K562 (cell line): Measurements from ENCODE around the gene VWA8. TPM values are rescaled to one million over a fixed set of nuclear protein-coding genes. Genes with fewer than 3 reads are reported as not detected.

Experiments used
- ATAC-seq: fragments of 200-7000 bp; cut with Tn5 transposase; 3 replicates; pipeline ENCODE4 v1.9.1; 2020; ENCODE audit warnings: moderate library complexity
- BruUV-seq: library from RNA; stranded (reverse); fragments of 400-500 nt; replicated peaks from 2 replicates; lab custom pipeline; 2021; lab: Mats Ljungman, UMichigan
- CTCF ChIA-PET: fragments of 300-600 bp; formaldehyde crosslinking; extraction: SDS; loops from one replicate; lab custom pipeline; 2021; ENCODE audit warnings: low intra/inter-chr PET ratio; lab: Yijun Ruan, JAX
- POLR2A ChIA-PET: fragments of 300-600, 350-650 bp; sonication (Branson Sonifier 250); formaldehyde crosslinking; extraction: SDS; loops from one replicate; lab custom pipeline; 2021; ENCODE audit warnings: antibody characterized with exemption, inconsistent platforms; lab: Yijun Ruan, JAX
- DNase-seq, 4 experiments: peaks; one replicate each; pipeline versions ENCODE4 v3.0.0 to v3.0.0-alpha.2; 2011 to 2018; ENCODE audit warnings: low spot score in 3 of 4, mixed read lengths in 3 of 4; ENCODE audit errors: extremely low read depth in 1 of 4
- FAIRE-seq: peaks from 2 replicates; lab custom pipeline; 2011; peaks lifted over from hg19 to GRCh38; lab: Jason Lieb, UNC
- H2AFZ ChIP-seq: 2 replicates; pipeline ENCODE4 v1.6.0; 2011; ENCODE audit warnings: low read depth, low read length, control low read depth, inconsistent platforms
- H3K27ac ChIP-seq: fragments of 200-600 bp; 3 replicates; pipeline ENCODE4 v1.8.0; 2011; ENCODE audit warnings: low read depth, mild to moderate bottlenecking, control low read depth, inconsistent platforms, low read length, moderate library complexity, mixed read lengths; ENCODE audit errors: extremely low read depth
- H3K27me3 ChIP-seq, 2 experiments: fragments of 300-600 bp in 1 of 2; 2 replicates in 1 of 2; 3 replicates in 1 of 2; pipeline versions ENCODE4 v1.6.0 to v1.8.0; 2011; ENCODE audit warnings: inconsistent platforms in 2 of 2, low read length in 2 of 2, mild to moderate bottlenecking in 1 of 2, mixed read lengths in 1 of 2, moderate library complexity in 1 of 2; ENCODE audit not compliant: control insufficient read depth in 2 of 2, insufficient read depth in 2 of 2
- H3K36me3 ChIP-seq: fragments of 300-600 bp; 3 replicates; pipeline ENCODE4 v1.8.0; 2011; ENCODE audit warnings: mild to moderate bottlenecking, low read length, inconsistent platforms; ENCODE audit not compliant: control insufficient read depth, insufficient read depth
- H3K4me1 ChIP-seq, 2 experiments: fragments of 200-600 bp in 1 of 2; replicated peaks in 1 of 2; 2 replicates in 1 of 2; 3 replicates in 1 of 2; pipeline versions ENCODE4 v1.5.1 to v1.8.0; 2011; ENCODE audit warnings: inconsistent platforms in 2 of 2, low read length in 2 of 2, mild to moderate bottlenecking in 1 of 2, mixed read lengths in 1 of 2, moderate library complexity in 1 of 2; ENCODE audit not compliant: control insufficient read depth in 2 of 2, insufficient read depth in 2 of 2
- H3K4me2 ChIP-seq: 2 replicates; pipeline ENCODE4 v1.6.1; 2011; ENCODE audit warnings: low read length, control low read depth, inconsistent platforms, mixed read lengths; ENCODE audit not compliant: insufficient read depth
- H3K4me3 ChIP-seq: fragments of 200-600 bp; sonication (generic), shearing (Covaris generic); 2 replicates; pipeline ENCODE4 v1.5.1; 2016; ENCODE audit warnings: control low read depth, inconsistent platforms
- H3K79me2 ChIP-seq: fragments of 200-600 bp; 3 replicates; pipeline ENCODE4 v1.8.0; 2011; ENCODE audit warnings: low read length, inconsistent platforms; ENCODE audit not compliant: control insufficient read depth, insufficient read depth
- H3K9ac ChIP-seq, 2 experiments: 2 replicates each; pipeline versions ENCODE4 v1.6.0 to v1.6.1; 2011; ENCODE audit warnings: low read depth in 2 of 2, low read length in 2 of 2, control low read depth in 1 of 2, inconsistent platforms in 1 of 2, mild to moderate bottlenecking in 1 of 2, mixed read lengths in 1 of 2; ENCODE audit not compliant: insufficient read depth in 1 of 2
- H3K9me1 ChIP-seq: one replicate; pipeline ENCODE4 v1.6.0; 2011; ENCODE audit warnings: inconsistent platforms, mild to moderate bottlenecking, low read length, moderate library complexity; ENCODE audit not compliant: control insufficient read depth, insufficient read depth
- H3K9me3 ChIP-seq: replicated peaks from 2 replicates; pipeline ENCODE4 v1.5.1; 2011; ENCODE audit warnings: low read depth, low read length, inconsistent platforms; ENCODE audit not compliant: control insufficient read depth, insufficient read depth
- H4K20me1 ChIP-seq: replicated peaks from 2 replicates; pipeline ENCODE4 v1.6.1; 2011; ENCODE audit warnings: low read length, inconsistent platforms, mixed read lengths; ENCODE audit not compliant: control insufficient read depth, insufficient read depth
- E2F3 ChIP-seq: fragments of 250-450 bp; sonication (Bioruptor Pico); IDR thresholded peaks from 2 replicates; pipeline ENCODE4 v1.4.0; 2020; ENCODE audit warnings: mild to moderate bottlenecking
- ELF1 ChIP-seq: fragments of 200-800 bp; sonication (Bioruptor generic); IDR thresholded peaks from 2 replicates; pipeline ENCODE4 v1.6.1; 2016; ENCODE audit warnings: missing genetic modification characterization, missing compliant biosample characterization
- HNRNPLL ChIP-seq: fragments of 200-400 bp; formaldehyde crosslinking; IDR thresholded peaks from 2 replicates; pipeline ENCODE4 v1.6.1; 2017; ENCODE audit warnings: low read length, low read depth, mild to moderate bottlenecking; ENCODE audit not compliant: poor library complexity, severe bottlenecking
- PCBP1 ChIP-seq: fragments of 200-400 bp; formaldehyde crosslinking; IDR thresholded peaks from 2 replicates; pipeline ENCODE4 v1.6.1; 2018; ENCODE audit warnings: mild to moderate bottlenecking, low read depth, low read length; ENCODE audit not compliant: poor library complexity, severe bottlenecking
- TBP ChIP-seq: optimal IDR thresholded peaks from 2 replicates; pipeline ENCODE3; 2011; ENCODE audit warnings: low read depth, low read length, improper control_type of control experiment
- ZNF263 ChIP-seq: sonication (generic); formaldehyde crosslinking; IDR thresholded peaks from 2 replicates; pipeline ENCODE4 v1.8.0; 2022; ENCODE audit warnings: mild to moderate bottlenecking, missing genetic modification reagents, borderline replicate concordance
- ZNF583 ChIP-seq: fragments of 250-450 bp; sonication (Bioruptor Pico); IDR thresholded peaks from 2 replicates; pipeline ENCODE4 v1.4.0; 2020
- WGBS: fragments of 100-300 bp; shearing (Covaris generic); methylation state at CpG from one replicate; pipeline ENCODE4 v1.1.6; 2016; ENCODE audit warnings: low coverage, mixed read lengths; ENCODE audit not compliant: insufficient coverage; ENCODE audit errors: missing lambda C conversion rate; 5-methylcytosine and 5-hydroxymethylcytosine counted together
- in situ Hi-C: fragments of 300-500 bp; cut with MboI; formaldehyde crosslinking; loops from 4 replicates; pipeline ENCODE4 v1.15.0; 2018; ENCODE audit warnings: inconsistent platforms, mixed read lengths
- intact Hi-C: fragments of 100-400 bp; cut with micrococcal nuclease; formaldehyde crosslinking; loops from 2 replicates; pipeline ENCODE4 v1.14.2; 2022
- polyA plus RNA-seq, 8 experiments: library from polyadenylated mRNA; depleted of rRNA in 4 of 8; stranded (reverse) in 5 of 8; unstranded in 3 of 8; fragments of >200 nt; fragmentation: Nextera tagmentation in 2 of 8; fragmentation: Illumina TruSeq in 1 of 8; extraction: Ambion mirVana in 2 of 8; extraction: Trizol in 1 of 8; gene quantifications; 2 replicates each; pipeline versions ENCODE4 v1.2.1 to v1.2.3, GENCODE V29; 2011 to 2014; ENCODE audit warnings: inconsistent platforms in 1 of 8, missing spikeins in 1 of 8
- total RNA-seq, 7 experiments: library from RNA; depleted of rRNA in 6 of 7; stranded (reverse); fragments of >200 nt in 6 of 7; fragmentation: Illumina TruSeq in 2 of 7; extraction: Trizol in 2 of 7; gene quantifications; 2 replicates each; pipeline versions ENCODE4 v1.2.1 to v1.2.3, GENCODE V29; 2011 to 2021; ENCODE audit warnings: low replicate concordance in 1 of 7
- TF ChIP-seq, protein P1 (sequence below): fragments of 250-450 bp; sonication (Bioruptor Pico); IDR thresholded peaks from 2 replicates; pipeline ENCODE4 v1.5.0; 2021

Gene VWA8
- total and polyA plus RNA-seq, 9 of the 15 experiments (the other 6 are each of a cell fraction or from before 2014, with no cell fraction given) = 2.1 to 18.5 (median 13.3) TPM

DNA sequence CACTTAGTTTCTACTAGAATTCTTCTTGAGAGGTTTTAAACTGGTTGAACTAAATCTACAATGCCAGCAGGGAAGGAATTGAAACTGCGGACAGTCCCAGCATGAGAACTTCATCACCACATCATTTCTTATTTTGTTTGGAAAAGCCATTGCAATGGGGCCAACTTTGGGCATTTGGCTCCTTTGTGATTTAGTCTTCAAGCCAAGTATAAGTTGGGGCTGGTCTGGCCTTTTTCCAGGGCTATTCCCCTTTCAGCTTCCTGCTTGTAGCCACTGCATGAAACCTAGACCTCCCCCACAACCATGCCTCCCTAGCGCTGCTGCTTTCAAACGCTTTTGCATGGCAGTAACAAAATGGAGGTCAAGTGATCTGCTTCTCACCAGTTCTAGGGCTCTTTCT lies 361.3 kb downstream of the VWA8 start:
- FAIRE-seq (no peak), ATAC-seq (no peak)
- in situ Hi-C loops (no loop called here), intact Hi-C loops (no loop called here)
- Histone ChIP-seq H3K4me1 (no peaks in the 10 kb centered on the region), H2AFZ (no peak overlapping the region), H3K27ac (no peak overlapping the region), H4K20me1 (no peaks in the 10 kb centered on the region; the same call in 1 of the 2 replicates)
- CTCF ChIA-PET = no interaction called here
- no peak for TF ChIP-seq PCBP1
- TF ChIP-seq, protein P1, sequence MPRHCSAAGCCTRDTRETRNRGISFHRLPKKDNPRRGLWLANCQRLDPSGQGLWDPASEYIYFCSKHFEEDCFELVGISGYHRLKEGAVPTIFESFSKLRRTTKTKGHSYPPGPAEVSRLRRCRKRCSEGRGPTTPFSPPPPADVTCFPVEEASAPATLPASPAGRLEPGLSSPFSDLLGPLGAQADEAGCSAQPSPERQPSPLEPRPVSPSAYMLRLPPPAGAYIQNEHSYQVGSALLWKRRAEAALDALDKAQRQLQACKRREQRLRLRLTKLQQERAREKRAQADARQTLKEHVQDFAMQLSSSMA (CRISPR knock-in tag) = no peak
- TF ChIP-seq ZNF583 (CRISPR knock-in tag) = no peak
- TF ChIP-seq ZNF263 = no peak
- TF ChIP-seq TBP = no peak
- TF ChIP-seq ELF1 = no peak
- no peak for TF ChIP-seq E2F3 (CRISPR knock-in tag)
- TF ChIP-seq HNRNPLL = no peak
- TF ChIP-seq, all 486 proteins: peak for 0
- Histone ChIP-seq H3K4me3 (no peak overlapping the region), H3K4me2 (no peak overlapping the region), H3K9me3 (no peaks in the 10 kb centered on the region), H3K36me3 (peaks cover 5% of the 10 kb centered on the region; the same call in 1 of the 3 replicates), H3K9me1 (no peaks in the 10 kb centered on the region), H3K9ac (no peak overlapping the region), H3K27me3 (no peaks in the 10 kb centered on the region), H3K79me2 (no peaks in the 10 kb centered on the region)
- no peak for DNase-seq
- BruUV-seq = no TSS peak
- POLR2A ChIA-PET = interaction anchor here (0.7 kb wide), 1 partner anchor 24 kb away, joined by 3 read pairs; no protein-coding TSS in a partner anchor
- WGBS = 94% methylated on average over 3 of the region's 3 CpGs
